B cell (primary cell): ENCODE results near the gene EGLN2. TPM values are rescaled to one million over a fixed set of nuclear protein-coding genes. Genes with fewer than 3 reads are reported as not detected.
"Not testable (repeated sequence)": the region's sequence is repeated elsewhere in the genome, so short reads cannot be mapped to it uniquely, and the experiment has no call there.

ENCODE experiments used
- ATAC-seq: fragments of 200-7000 bp; cut with Tn5 transposase; one replicate; pipeline ENCODE4 v1.10.0; 2021; ENCODE audit warnings: low read depth, mild to moderate bottlenecking, moderate number of reproducible peaks, moderate library complexity
- CTCF ChIA-PET: fragments of 350-600 bp; sonication (Branson Sonifier 250); formaldehyde crosslinking; loops from one replicate; lab custom pipeline; 2021; ENCODE audit warnings: antibody characterized with exemption, inconsistent platforms; lab: Charles Lee
- POLR2A ChIA-PET: fragments of 350-600 bp; sonication (Branson Sonifier 250); formaldehyde crosslinking; loops from one replicate; lab custom pipeline; 2021; ENCODE audit warnings: antibody characterized with exemption; lab: Charles Lee
- DNase-seq: peaks from one replicate; pipeline ENCODE4 v3.0.0; 2013
- H2AFZ ChIP-seq: 2 replicates; pipeline ENCODE4 v1.6.1; 2012; ENCODE audit warnings: mild to moderate bottlenecking, low read depth, low read length; ENCODE audit not compliant: insufficient read depth, poor library complexity, severe bottlenecking
- H3K27ac ChIP-seq, 2 donors: 1 replicate in 1 of 2; 2 replicates in 1 of 2; pipeline ENCODE4 v1.5.1; 2012 to 2013; ENCODE audit warnings: low read length in 2 of 2, mild to moderate bottlenecking in 2 of 2, moderate library complexity in 1 of 2
- H3K27me3 ChIP-seq, 4 experiments: fragments of 200-600 bp in 1 of 4; sonication (generic) in 1 of 4; replicated peaks in 1 of 4; 1 replicate in 2 of 4; 2 replicates in 2 of 4; pipeline versions ENCODE4 v1.6.1 to v1.7.0; 2013 to 2016; ENCODE audit warnings: low read length in 3 of 4, mild to moderate bottlenecking in 2 of 4, mixed read lengths in 1 of 4, moderate library complexity in 1 of 4; ENCODE audit not compliant: insufficient read depth in 4 of 4, control insufficient read depth in 3 of 4; ENCODE audit errors: control extremely low read depth in 1 of 4
- H3K36me3 ChIP-seq, 2 experiments: replicated peaks in 1 of 2; 1 replicate in 1 of 2; 2 replicates in 1 of 2; pipeline versions ENCODE4 v1.6.1 to v1.7.1; 2013; ENCODE audit warnings: low read length in 1 of 2; ENCODE audit not compliant: insufficient read depth in 2 of 2, control insufficient read depth in 1 of 2; ENCODE audit errors: control extremely low read depth in 1 of 2, extremely low read depth in 1 of 2
- H3K4me1 ChIP-seq, 2 donors: fragments of 200-600 bp in 1 of 2; sonication (generic) in 1 of 2; 1 replicate in 1 of 2; 2 replicates in 1 of 2; pipeline versions ENCODE4 v1.5.1 to v1.6.1; 2013 to 2017; ENCODE audit warnings: low read length in 2 of 2; ENCODE audit not compliant: control insufficient read depth in 2 of 2, insufficient read depth in 2 of 2
- H3K4me2 ChIP-seq: replicated peaks from 2 replicates; pipeline ENCODE3; 2012; ENCODE audit warnings: mild to moderate bottlenecking, low read depth, low read length; ENCODE audit not compliant: poor library complexity, severe bottlenecking
- H3K4me3 ChIP-seq, 5 experiments: fragments of 200-600 bp in 1 of 5; sonication (generic) in 1 of 5; 1 replicate in 3 of 5; 2 replicates in 2 of 5; pipeline versions ENCODE4 v1.5.1 to v1.7.0; 2011 to 2016; ENCODE audit warnings: low read length in 4 of 5, mild to moderate bottlenecking in 4 of 5, low read depth in 2 of 5, control low read depth in 1 of 5, moderate library complexity in 1 of 5; ENCODE audit not compliant: insufficient read depth in 1 of 5; ENCODE audit errors: control extremely low read depth in 1 of 5, extremely low read depth in 1 of 5
- H3K79me2 ChIP-seq: fragments of 200-600 bp; sonication (generic); one replicate; pipeline ENCODE4 v1.6.0; 2016; ENCODE audit warnings: low read length; ENCODE audit not compliant: control insufficient read depth, insufficient read depth
- H3K9ac ChIP-seq: fragments of 200-600 bp; sonication (generic); 2 replicates; pipeline ENCODE4 v1.6.1; 2017; ENCODE audit warnings: mild to moderate bottlenecking, low read length, moderate library complexity
- H3K9me3 ChIP-seq, 3 donors: one replicate each; pipeline versions ENCODE4 v1.6.1 to v1.7.1; 2013; ENCODE audit warnings: low read length in 2 of 3; ENCODE audit not compliant: control insufficient read depth in 2 of 3, insufficient read depth in 1 of 3; ENCODE audit errors: control extremely low read depth in 1 of 3
- H4K20me1 ChIP-seq: 2 replicates; pipeline ENCODE4 v1.6.0; 2012; ENCODE audit warnings: mild to moderate bottlenecking, low read length; ENCODE audit not compliant: insufficient read depth, control insufficient read depth, poor library complexity, severe bottlenecking
- H3K27ac Mint-ChIP-seq: one replicate; pipeline ENCODE4 v1.8.0; 2021; ENCODE audit warnings: mixed read lengths
- H3K27me3 Mint-ChIP-seq: one replicate; pipeline ENCODE4 v1.8.0; 2021; ENCODE audit warnings: mixed read lengths
- H3K4me1 Mint-ChIP-seq: one replicate; pipeline ENCODE4 v1.8.0; 2021; ENCODE audit warnings: mixed read lengths
- H3K4me3 Mint-ChIP-seq: one replicate; pipeline ENCODE4 v1.8.0; 2021; ENCODE audit warnings: mixed read lengths
- H3K9me3 Mint-ChIP-seq: one replicate; pipeline ENCODE4 v1.8.0; 2022; ENCODE audit warnings: mixed read lengths; ENCODE audit not compliant: insufficient read depth
- EZH2 ChIP-seq: IDR thresholded peaks from 2 replicates; pipeline ENCODE4 v1.6.1; 2012; ENCODE audit warnings: borderline replicate concordance, low read depth, mild to moderate bottlenecking, moderate library complexity, low read length; ENCODE audit not compliant: insufficient read depth, poor library complexity, severe bottlenecking
- WGBS: methylation state at CpG from one replicate; pipeline ENCODE4 v1.1.5; 2013; ENCODE audit warnings: missing lambda C conversion rate; ENCODE audit not compliant: insufficient coverage; 5-methylcytosine and 5-hydroxymethylcytosine counted together
- intact Hi-C: fragments of 100-400 bp; cut with micrococcal nuclease; formaldehyde crosslinking; loops from one replicate; pipeline ENCODE4 v1.10.0; 2022
- polyA plus RNA-seq: library from polyadenylated mRNA; depleted of rRNA; stranded (reverse); fragments of >200 nt; gene quantifications from 2 replicates; pipeline ENCODE4 v1.2.3, GENCODE V29; 2012
- total RNA-seq, 2 donors: library from RNA; stranded (reverse); fragments of 120-200 nt in 1 of 2; gene quantifications; 1 replicate in 1 of 2; 2 replicates in 1 of 2; pipeline versions ENCODE4 v1.2.3 to v1.2.4, GENCODE V29; 2013 to 2022
- TF ChIP-seq, protein P1 (sequence below): fragments of 200-600 bp; IDR thresholded peaks from one replicate; pipeline ENCODE4 v1.8.0; 2022; ENCODE audit warnings: antibody characterized with exemption, mild to moderate bottlenecking

EGLN2 gene
- total and polyA plus RNA-seq, 2 donors (not counting 1 experiment from before 2014, with no cell fraction given) = 130 to 178 TPM

- Histone ChIP-seq H3K36me3 (peaks cover 15 to 74% of the 10 kb centered on the region in 2 experiments), H4K20me1 (peaks cover 54% of the 10 kb centered on the region), H3K4me1 (no peaks in the 10 kb centered on the region), H3K79me2 (peaks cover 34% of the 10 kb centered on the region), H3K9ac (no peak overlapping the region), H2AFZ (no peak overlapping the region), H3K9me3 (no peaks in the 10 kb centered on the region), H3K4me2 (no peak overlapping the region), H3K27ac (no peak overlapping the region), H3K27me3 (no peaks in the 10 kb centered on the region), H3K4me3 (no peak overlapping the region)
- intact Hi-C loops = no loop called here
- H3K4me3 Mint-ChIP-seq = no peak overlapping the region
- H3K4me1 Mint-ChIP-seq = peaks cover 7% of the 10 kb centered on the region
- ATAC-seq (no peak), DNase-seq (no peak)
- no peaks in the 10 kb centered on the region for H3K27me3 Mint-ChIP-seq
- TF ChIP-seq, protein P1, sequence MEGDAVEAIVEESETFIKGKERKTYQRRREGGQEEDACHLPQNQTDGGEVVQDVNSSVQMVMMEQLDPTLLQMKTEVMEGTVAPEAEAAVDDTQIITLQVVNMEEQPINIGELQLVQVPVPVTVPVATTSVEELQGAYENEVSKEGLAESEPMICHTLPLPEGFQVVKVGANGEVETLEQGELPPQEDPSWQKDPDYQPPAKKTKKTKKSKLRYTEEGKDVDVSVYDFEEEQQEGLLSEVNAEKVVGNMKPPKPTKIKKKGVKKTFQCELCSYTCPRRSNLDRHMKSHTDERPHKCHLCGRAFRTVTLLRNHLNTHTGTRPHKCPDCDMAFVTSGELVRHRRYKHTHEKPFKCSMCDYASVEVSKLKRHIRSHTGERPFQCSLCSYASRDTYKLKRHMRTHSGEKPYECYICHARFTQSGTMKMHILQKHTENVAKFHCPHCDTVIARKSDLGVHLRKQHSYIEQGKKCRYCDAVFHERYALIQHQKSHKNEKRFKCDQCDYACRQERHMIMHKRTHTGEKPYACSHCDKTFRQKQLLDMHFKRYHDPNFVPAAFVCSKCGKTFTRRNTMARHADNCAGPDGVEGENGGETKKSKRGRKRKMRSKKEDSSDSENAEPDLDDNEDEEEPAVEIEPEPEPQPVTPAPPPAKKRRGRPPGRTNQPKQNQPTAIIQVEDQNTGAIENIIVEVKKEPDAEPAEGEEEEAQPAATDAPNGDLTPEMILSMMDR = no peak
- no peak for TF ChIP-seq EZH2
- POLR2A ChIA-PET = no interaction called here
- no peaks in the 10 kb centered on the region for H3K9me3 Mint-ChIP-seq
- CTCF ChIA-PET = interaction anchor here (0.5 kb wide), 1 partner anchor 42 kb away, joined by 3 read pairs; no protein-coding TSS in a partner anchor
- 89% methylated on average over 7 of the region's 10 CpGs for WGBS
- peak overlapping the region; percentile 67 for H3K27ac Mint-ChIP-seq
Measured at GRCh38 chr19:40763963-40764362, 35.0 kb upstream of the EGLN2 start.

- H3K27me3 Mint-ChIP-seq, intact Hi-C loops, H3K4me1 ChIP-seq, DNase-seq, H3K9me3 Mint-ChIP-seq, H3K27me3 ChIP-seq, H2AFZ ChIP-seq, H3K4me3 ChIP-seq, H3K27ac ChIP-seq, ATAC-seq, H3K27ac Mint-ChIP-seq, H3K9ac ChIP-seq, H3K4me3 Mint-ChIP-seq, H3K9me3 ChIP-seq, H3K4me2 ChIP-seq: not testable (repeated sequence)
- H3K36me3 ChIP-seq = peaks cover 7 to 51% of the 10 kb centered on the region in 2 experiments
- H3K79me2 ChIP-seq = peaks cover 20% of the 10 kb centered on the region
- WGBS = 96% methylated on average over 10 of the region's 13 CpGs
- peaks cover 31% of the 10 kb centered on the region for H4K20me1 ChIP-seq
- H3K4me1 Mint-ChIP-seq = peaks cover 10% of the 10 kb centered on the region
- ChIA-PET POLR2A (interaction anchor here (1.2 kb wide), 1 partner anchor 12 kb away, joined by 3 read pairs; the partner anchor contains the start of gene RAB4B), CTCF (interaction anchor here (0.6 to 0.7 kb wide), 2 partner anchors 49 to 788 kb away, joined by 4 read pairs; no protein-coding TSS in a partner anchor)
Measured at GRCh38 chr19:40766385-40766784, 32.6 kb upstream of the EGLN2 start.
